IPS DF 4.7 (cell line): ENCODE results near the gene KCNJ6.

Source experiments
- DNase-seq: peaks from one replicate; pipeline ENCODE4 v3.0.0-alpha.2; 2013; ENCODE audit warnings: low spot score; ENCODE audit errors: extremely low read depth

The KCNJ6 gene

DNA sequence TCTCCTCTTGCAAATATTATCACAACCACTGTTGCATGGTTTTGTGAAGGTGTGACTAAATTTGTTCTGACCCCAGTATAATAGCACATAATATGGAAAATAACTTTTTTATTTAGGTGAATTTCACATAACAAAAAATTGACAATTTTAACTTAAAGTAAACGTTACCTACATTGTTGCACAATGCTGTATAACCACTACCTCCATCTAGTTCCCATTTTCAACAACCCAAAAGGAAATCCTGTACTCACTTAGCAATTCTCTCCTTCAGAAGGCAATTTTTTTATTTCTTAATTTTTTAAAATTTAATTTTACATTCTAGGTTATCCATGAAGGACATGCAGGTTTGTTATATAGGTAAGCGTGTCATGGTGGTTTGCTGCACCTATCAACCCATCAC lies 95.2 kb downstream of the KCNJ6 start:
- DNase-seq: no peak

DNA sequence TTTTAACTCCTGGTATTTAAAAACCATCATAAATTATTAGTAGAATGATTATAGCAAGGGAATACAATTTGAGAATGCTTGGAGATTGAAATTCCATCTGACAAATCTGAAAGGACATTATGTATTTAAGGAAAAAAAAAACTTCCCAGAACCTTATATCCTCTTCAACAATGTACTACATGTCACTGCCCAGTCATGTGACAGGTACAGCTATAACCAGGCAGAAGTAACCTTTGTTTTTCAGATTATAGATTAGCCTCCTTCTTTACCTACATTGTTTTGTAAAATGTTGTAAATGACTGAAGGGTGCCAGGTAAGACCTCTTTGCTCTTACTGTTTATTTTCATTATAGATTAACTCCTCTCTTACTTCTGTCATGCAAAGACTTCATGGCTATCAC lies 96.9 kb downstream of the KCNJ6 start:
- no peak for DNase-seq

DNA sequence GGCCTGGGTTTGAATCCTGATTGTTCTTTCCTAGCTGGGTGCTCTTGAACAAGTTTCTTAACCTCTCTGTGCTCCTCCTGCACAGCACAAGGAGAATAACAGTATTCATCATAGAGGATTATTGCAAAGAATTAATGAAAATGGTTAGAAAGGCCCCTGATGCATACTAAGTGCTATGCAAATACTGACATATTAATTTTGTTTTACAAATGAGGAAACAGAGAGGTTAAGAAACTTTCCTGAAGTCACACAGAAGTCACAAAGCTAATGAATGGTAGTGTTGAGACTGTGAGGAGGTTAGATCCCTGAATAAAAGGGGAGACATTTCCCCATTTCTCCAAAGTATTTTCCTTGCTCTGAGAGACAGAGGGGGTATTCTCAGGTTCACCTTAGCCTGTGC lies 99.0 kb downstream of the KCNJ6 start:
- no peak for DNase-seq

DNA sequence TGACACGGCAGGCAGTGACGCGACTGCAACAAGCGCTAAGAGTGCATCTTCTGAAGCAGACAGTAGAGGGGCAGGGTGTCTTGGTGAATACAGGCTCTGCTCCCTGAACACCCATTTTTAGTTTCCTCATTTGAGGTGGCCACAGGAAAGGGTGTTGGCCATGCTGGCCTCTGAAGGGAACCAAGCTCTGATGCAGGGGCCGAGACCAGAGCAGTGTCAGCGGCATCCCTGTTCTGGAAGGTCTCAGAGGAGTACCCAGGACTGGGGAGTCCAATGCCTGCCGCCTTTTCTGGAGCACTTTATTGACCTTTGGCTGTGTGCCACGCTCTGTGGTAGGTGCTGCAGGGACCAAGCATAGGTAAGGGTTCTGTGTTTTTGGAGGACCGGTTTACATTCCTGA lies 100.4 kb downstream of the KCNJ6 start:
- DNase-seq: no peak

GRCh38 chr21:37811711-37812110 lies 104.5 kb downstream of the KCNJ6 start:
- DNase-seq: no peak

GRCh38 chr21:37808261-37808660 lies 108.0 kb downstream of the KCNJ6 start:
- no peak for DNase-seq

DNA sequence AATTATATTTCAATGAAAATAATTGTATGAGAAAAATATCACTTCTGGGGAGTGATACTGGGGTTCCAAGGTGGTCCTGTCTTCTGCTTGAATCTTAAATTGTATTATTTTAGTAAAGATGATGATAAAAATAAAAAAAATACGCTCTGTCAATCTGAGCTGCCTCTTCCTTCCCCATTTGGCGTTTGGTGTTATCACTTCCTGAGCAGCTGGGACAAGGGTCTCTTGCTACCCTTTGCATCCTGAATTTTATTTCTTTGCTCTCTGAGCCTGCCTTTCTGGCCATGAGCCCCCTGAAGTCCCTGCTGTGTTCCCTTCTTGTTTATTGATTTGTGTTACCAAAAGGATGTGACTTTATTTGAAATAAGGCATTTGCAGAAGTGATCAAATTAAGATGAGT lies 111.0 kb downstream of the KCNJ6 start:
- DNase-seq: no peak

GRCh38 chr21:37804001-37804400 lies 112.3 kb downstream of the KCNJ6 start:
- no peak for DNase-seq

GRCh38 chr21:37803101-37803651 lies 113.1 kb downstream of the KCNJ6 start:
- no peak for DNase-seq

DNA sequence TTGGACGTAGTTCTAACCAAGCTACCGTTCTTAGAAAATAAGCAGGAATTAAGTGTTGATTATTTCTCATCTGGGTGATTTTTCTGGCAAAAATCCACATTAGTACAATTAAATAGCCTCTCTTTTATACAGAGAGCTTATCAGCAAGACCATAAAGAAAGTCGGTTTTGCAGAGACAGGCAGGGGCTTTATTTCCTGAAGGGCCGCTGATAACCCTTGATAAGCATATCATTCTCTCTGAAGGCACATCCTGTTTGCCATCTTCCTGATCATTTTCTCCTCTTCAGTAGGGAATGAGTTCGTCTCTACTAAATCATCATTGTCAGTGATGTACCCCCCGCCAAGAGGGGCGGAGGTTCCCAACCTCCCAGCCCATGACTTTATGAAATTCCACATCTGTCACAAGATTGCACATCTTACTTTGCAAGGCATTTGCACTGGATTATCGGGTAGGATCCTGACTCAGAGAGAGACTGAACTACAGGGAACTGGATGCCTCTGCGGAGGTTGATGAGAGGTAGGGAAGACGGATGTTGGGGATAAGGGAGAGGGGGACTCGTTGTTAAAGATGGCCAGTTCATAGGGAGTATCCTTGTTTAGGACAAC lies 115.7 kb downstream of the KCNJ6 start:
- DNase-seq: no peak

- DNase-seq: no peak
Measured at GRCh38 chr21:37800057-37800455, 116.2 kb downstream of the KCNJ6 start.

GRCh38 chr21:37799211-37800056 lies 116.8 kb downstream of the KCNJ6 start:
- DNase-seq: no peak

- no peak for DNase-seq
Measured at GRCh38 chr21:37797403-37797802, 118.9 kb downstream of the KCNJ6 start.

- DNase-seq: no peak
Measured at GRCh38 chr21:37796011-37796410, 120.2 kb downstream of the KCNJ6 start.

DNA sequence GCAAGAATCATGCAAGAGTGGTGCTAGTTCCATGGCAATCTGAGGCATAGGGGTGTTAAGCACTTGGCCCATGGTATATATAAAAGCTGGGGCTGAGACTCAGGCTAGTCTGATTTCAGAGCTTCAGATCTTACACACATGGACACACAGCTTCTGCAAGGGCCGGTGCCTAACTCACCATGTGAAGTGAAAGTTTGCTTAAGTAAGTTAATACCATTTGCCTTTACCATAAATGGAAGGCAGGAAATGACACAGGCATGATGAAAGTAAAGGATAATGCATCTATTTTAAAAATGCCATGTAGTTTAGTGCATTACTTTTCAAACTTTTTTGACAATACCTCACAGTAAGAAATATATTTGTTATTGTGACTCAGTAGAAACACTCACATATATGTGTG lies 122.6 kb downstream of the KCNJ6 start:
- no peak for DNase-seq

DNA sequence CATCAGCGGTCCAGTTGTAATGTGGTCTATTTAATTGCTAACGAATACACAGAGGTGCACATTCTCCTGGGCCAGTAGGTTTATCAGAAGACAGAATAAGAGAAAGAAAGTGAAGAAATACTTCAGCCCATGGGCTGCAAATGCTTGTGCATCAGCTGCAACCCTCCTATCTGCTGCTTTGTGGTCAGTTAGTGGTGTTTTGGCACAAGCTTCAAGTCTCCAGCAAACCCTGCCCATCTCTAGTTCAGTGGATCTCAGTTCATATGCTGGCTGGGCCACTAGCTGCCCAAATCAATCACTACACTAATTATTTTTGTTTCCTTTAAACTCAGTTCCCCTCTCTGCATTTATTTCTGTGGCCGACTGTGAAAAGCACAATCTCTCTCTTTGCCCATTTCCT lies 124.2 kb downstream of the KCNJ6 start:
- DNase-seq: no peak

DNA sequence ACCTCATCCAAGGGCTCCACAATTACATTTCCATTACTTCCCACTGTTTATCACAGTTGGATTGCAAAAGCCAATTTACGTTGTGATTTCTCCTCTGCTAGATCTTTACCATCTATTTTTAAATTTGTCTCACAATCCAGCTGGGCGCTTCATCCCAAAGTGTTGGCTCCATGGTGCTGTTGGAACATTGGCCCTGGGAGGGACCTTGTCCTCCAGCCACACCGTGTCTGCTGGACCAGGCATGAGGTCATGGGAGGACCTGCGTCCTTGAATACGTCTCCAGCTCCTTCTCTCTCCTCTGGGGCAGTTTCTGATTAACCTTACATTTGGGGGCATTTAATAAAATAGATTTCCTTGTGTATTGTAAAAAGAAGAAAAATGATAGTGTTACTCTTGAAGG lies 125.4 kb downstream of the KCNJ6 start:
- no peak for DNase-seq

DNA sequence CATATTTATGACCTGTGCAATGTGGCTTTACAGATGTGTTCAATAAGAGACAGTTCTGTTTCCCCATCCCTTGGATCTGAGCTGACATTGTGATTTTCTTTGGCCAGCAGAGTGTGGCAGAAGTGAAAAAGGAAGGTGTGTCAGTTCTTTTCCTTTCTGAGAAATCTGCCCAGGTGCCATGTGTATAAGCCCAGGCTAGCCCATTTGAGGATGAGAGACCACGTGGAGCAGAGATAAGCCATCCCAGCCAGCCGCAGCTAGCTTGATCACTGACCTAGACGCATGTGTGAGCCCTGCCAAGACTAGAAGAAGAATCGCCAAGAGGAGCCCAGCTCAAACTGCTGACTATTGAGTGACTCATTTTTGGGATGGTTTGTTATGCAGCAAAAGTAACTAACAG lies 127.8 kb downstream of the KCNJ6 start:
- DNase-seq: no peak

DNA sequence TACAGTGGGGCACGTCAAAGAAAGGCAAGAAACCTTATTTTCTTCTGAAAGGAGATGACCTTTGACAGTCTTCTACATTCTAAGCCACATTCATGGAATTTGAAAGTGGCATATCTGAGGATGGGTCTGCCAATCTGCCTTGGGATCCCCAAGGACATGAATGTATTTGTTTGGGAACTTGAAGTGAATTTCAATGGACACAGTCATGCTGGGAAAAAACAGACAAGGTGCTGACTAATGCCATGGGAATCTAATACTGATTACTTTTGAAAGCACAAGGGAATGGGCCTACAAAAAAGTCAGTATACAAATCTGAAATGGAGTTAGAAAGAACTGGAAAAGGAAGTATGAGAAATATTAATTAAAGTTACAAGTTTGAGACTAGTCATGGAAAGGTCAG lies 128.8 kb downstream of the KCNJ6 start:
- no peak for DNase-seq

DNA sequence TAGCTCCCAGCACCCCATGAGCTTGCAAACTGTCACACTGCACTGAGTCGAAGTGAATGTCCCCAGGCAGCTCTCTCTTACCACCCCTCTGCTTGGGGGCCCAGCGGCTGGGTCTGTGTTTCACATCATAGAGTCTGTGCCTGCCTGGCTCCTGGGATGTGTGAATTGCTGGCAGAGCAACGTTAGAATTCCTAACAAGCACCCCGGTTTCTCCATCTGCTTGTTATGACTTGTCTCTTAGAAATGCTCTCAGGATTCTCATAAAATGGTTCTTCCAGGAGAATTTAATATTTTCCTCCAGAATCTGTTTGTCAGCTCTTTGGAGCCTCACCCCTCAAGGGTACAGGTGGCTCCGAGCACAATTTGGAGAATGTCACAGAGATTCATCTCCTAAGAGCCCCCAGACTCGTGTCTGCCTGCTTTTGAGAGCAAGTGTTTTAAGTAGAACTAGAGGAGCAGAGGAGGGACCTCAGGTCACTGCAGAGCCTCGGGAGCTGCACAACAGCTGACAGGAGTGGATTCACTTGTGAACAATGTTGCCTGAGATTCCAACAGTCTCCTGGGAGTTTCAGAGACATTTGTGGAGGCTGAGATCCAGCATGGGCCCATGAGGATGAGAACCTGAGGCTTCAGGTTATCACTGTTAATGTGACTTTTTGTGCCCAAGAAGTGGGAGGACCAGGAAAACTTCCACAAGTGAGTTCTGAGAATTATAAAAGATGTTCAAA lies 131.5 kb downstream of the KCNJ6 start:
- no peak for DNase-seq

GRCh38 chr21:37783016-37783415 lies 133.2 kb downstream of the KCNJ6 start:
- no peak for DNase-seq
